ENCODE data around the gene MRGPRX4. TPM values are rescaled to one million over a fixed set of nuclear protein-coding genes. Genes with fewer than 3 reads are reported as not detected.

The MRGPRX4 gene
- total and polyA plus RNA-seq, 2 donors from 2014 or later = not detected

GRCh38 chr11:18145837-18146236, 26.8 kb upstream of the MRGPRX4 start:
- Histone ChIP-seq H3K4me1 (ENCODE audit: control insufficient read depth in 2 of 3, insufficient read depth in 2 of 3, low read depth in 1 of 3, low read length in 3 of 3) (no peaks in the 10 kb centered on the region), H3K9me3 (ENCODE audit: control insufficient read depth in 2 of 3, insufficient read depth in 1 of 3, low read length in 3 of 3) (no peaks in the 10 kb centered on the region), H3K27ac (ENCODE audit: low read depth in 2 of 2, low read length in 2 of 2) (no peak overlapping the region), H3K4me3 (ENCODE audit: low read length in 3 of 3) (no peak overlapping the region), H3K36me3 (ENCODE audit: control insufficient read depth in 2 of 3, insufficient read depth in 3 of 3, low read length in 3 of 3) (no peaks in the 10 kb centered on the region), H3K27me3 (ENCODE audit: control insufficient read depth, insufficient read depth, low read length) (no peaks in the 10 kb centered on the region), H3K9ac (ENCODE audit: low read length in 3 of 3) (no peak overlapping the region)
- intact Hi-C loops (cut with DNase I) = no loop called here
- DNase-seq (no peak), FAIRE-seq (no peak)
- no peak for TF ChIP-seq CTCF (IDR thresholded peaks at IDR 0.05; ENCODE audit: borderline replicate concordance, extremely low read depth, insufficient read depth)

GRCh38 chr11:18151581-18151980, 21.1 kb upstream of the MRGPRX4 start:
- DNase-seq = no peak
- intact Hi-C loops (cut with DNase I) = no loop called here
- Histone ChIP-seq H3K9me3 (ENCODE audit: control insufficient read depth in 2 of 3, insufficient read depth in 1 of 3, low read length in 3 of 3) (no peaks in the 10 kb centered on the region), H3K4me1 (ENCODE audit: control insufficient read depth in 2 of 3, insufficient read depth in 2 of 3, low read depth in 1 of 3, low read length in 3 of 3) (no peaks in the 10 kb centered on the region), H3K27me3 (ENCODE audit: control insufficient read depth, insufficient read depth, low read length) (no peaks in the 10 kb centered on the region), H3K36me3 (ENCODE audit: control insufficient read depth in 2 of 3, insufficient read depth in 3 of 3, low read length in 3 of 3) (no peaks in the 10 kb centered on the region), H3K9ac (ENCODE audit: low read length in 3 of 3) (no peak overlapping the region), H3K27ac (ENCODE audit: low read depth in 2 of 2, low read length in 2 of 2) (no peak overlapping the region), H3K4me3 (ENCODE audit: low read length in 3 of 3) (no peak overlapping the region)
- FAIRE-seq = no peak
- TF ChIP-seq CTCF (IDR thresholded peaks at IDR 0.05; ENCODE audit: borderline replicate concordance, extremely low read depth, insufficient read depth) = no peak

DNA sequence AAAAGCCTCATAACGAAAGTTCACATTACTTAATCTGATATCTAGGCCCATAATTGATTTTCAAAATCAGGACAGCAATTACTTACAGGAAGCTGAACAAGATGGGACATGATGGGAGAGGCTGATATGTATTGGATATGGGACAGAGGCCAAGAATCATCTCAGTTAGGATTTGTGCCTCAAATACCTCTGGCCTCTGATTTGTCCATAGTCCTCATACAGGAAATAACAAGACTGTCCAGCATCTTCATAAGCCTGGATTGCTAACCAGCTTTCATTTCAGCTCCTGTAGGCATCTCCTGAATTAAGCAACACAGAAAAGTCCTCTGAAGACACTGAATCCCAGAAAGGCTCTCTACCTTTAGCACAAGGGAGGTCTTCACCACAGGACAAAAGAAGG, 4.3 kb upstream of the MRGPRX4 start:
- no peak overlapping the region for H3K4me3 ChIP-seq (ENCODE audit: low read length in 3 of 3)
- peaks cover 0 to 4% (median 0%) of the 10 kb centered on the region in 3 donors for H3K9me3 ChIP-seq (ENCODE audit: control insufficient read depth in 2 of 3, insufficient read depth in 1 of 3, low read length in 3 of 3)
- H3K9ac ChIP-seq (ENCODE audit: low read length in 3 of 3) = no peak overlapping the region
- DNase-seq (no peak), FAIRE-seq (no peak)
- no peak overlapping the region for H3K27ac ChIP-seq (ENCODE audit: low read depth in 2 of 2, low read length in 2 of 2)
- H3K36me3 ChIP-seq (ENCODE audit: control insufficient read depth in 2 of 3, insufficient read depth in 3 of 3, low read length in 3 of 3) = no peaks in the 10 kb centered on the region
- no peaks in the 10 kb centered on the region for H3K4me1 ChIP-seq (ENCODE audit: control insufficient read depth in 2 of 3, insufficient read depth in 2 of 3, low read depth in 1 of 3, low read length in 3 of 3)
- intact Hi-C loops (cut with DNase I) = no loop called here
- no peak for TF ChIP-seq CTCF (IDR thresholded peaks at IDR 0.05; ENCODE audit: borderline replicate concordance, extremely low read depth, insufficient read depth)
- H3K27me3 ChIP-seq (ENCODE audit: control insufficient read depth, insufficient read depth, low read length) = no peaks in the 10 kb centered on the region

- H3K9me3 ChIP-seq (ENCODE audit: control insufficient read depth in 2 of 3, insufficient read depth in 1 of 3, low read length in 3 of 3) = no peaks in the 10 kb centered on the region
- H3K4me3 ChIP-seq (ENCODE audit: low read length in 3 of 3) = no peak overlapping the region
- no peaks in the 10 kb centered on the region for H3K27me3 ChIP-seq (ENCODE audit: control insufficient read depth, insufficient read depth, low read length)
- H3K36me3 ChIP-seq (ENCODE audit: control insufficient read depth in 2 of 3, insufficient read depth in 3 of 3, low read length in 3 of 3) = no peaks in the 10 kb centered on the region
- DNase-seq (peak in 2 of 5 donors; percentile 13 to 16), FAIRE-seq (no peak)
- TF ChIP-seq CTCF (IDR thresholded peaks at IDR 0.05; ENCODE audit: borderline replicate concordance, extremely low read depth, insufficient read depth) = peak; percentile 15
- intact Hi-C loops (cut with DNase I) = no loop called here
- no peak overlapping the region for H3K27ac ChIP-seq (ENCODE audit: low read depth in 2 of 2, low read length in 2 of 2)
- H3K9ac ChIP-seq (ENCODE audit: low read length in 3 of 3) = no peak overlapping the region
- no peaks in the 10 kb centered on the region for H3K4me1 ChIP-seq (ENCODE audit: control insufficient read depth in 2 of 3, insufficient read depth in 2 of 3, low read depth in 1 of 3, low read length in 3 of 3)
Observed at GRCh38 chr11:18171377-18172000, 1.1 kb upstream of the MRGPRX4 start.

Data from kidney (tissue), 14 donors.